Fibroblast of skin of back (primary cell): ENCODE results near the gene GFRA1.
"Not testable (repeated sequence)": the region's sequence is repeated elsewhere in the genome, so short reads cannot be mapped to it uniquely, and the experiment has no call there.

ENCODE experiments used
- DNase-seq: peaks from one replicate; pipeline ENCODE4 v3.0.0-alpha.2; 2013

Gene GFRA1

DNA sequence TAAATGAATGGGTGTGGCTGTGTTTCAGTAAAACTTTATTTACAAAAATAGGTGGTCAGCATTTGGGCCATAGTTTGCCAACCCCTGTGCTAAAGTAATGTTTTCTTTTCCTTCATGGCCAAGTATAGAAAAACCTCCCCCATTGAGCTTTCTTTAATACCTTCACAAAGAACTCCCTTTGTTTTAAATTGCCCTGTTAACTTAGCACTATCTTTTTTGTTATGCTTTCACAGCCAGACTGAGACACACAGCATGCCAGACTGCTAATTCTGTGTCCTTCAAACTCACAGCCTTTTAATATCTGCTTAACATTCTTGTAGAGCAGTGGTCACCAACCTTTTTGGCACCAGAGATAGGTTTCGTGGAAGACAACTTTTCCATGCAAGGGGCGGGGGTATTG, 78.0 kb downstream of the GFRA1 start:
- DNase-seq = no peak

DNA sequence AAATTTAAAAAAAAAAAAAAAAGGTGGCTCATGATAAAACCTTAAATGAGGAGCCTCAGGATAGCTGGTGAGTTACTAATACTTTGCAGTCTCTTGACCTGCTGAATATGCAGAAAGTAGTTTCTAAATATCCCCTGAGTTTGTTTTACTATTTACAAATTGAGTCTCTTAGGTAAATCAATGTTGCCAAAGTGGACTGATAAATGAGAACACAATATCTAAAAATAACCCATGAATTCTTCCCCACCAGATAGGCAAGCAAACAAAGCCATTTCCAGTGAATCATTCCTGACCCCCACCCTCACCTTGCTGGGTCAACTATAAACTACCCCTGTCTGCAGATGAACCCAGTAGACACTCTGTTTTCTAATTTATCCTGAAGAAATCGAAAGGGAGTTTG, 78.9 kb downstream of the GFRA1 start:
- no peak for DNase-seq

DNA sequence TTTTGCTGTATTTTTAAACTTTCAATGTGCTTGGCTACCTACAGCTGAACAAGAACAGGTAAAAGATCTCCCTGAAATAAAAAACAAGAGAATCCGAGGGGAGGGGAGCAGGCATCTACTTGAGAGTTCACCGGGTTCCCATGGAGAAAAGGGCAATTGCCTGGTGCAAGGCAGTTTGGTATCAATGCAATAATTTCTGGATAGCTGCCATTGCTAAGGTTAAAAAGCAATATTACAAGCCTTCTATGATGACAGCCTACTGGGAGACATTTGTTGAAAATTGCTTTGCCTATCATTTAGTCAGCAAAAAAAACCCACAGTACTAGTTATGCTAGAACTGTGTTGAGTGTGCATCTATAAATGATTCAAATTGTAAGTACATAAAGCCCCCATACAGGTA, 82.1 kb downstream of the GFRA1 start:
- no peak for DNase-seq

DNA sequence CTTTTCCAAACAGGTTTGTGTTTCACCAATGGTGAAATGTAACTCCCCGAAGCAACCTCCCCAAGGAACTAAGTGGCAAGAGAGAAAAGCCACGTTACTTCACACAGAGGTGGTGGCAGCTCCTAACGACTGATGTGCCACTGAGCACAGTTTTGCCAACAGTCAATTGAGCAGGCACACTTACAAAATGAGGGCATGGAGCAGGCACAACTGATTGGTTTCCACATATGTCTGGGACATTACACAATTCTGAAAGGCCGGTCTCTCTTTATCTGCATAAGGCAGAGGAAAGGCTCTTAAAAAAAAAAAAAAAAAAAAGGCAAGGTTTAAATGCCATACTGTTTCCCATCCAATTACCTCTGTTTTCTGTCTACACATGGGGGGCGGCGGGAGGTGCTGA, 86.7 kb downstream of the GFRA1 start:
- no peak for DNase-seq

DNA sequence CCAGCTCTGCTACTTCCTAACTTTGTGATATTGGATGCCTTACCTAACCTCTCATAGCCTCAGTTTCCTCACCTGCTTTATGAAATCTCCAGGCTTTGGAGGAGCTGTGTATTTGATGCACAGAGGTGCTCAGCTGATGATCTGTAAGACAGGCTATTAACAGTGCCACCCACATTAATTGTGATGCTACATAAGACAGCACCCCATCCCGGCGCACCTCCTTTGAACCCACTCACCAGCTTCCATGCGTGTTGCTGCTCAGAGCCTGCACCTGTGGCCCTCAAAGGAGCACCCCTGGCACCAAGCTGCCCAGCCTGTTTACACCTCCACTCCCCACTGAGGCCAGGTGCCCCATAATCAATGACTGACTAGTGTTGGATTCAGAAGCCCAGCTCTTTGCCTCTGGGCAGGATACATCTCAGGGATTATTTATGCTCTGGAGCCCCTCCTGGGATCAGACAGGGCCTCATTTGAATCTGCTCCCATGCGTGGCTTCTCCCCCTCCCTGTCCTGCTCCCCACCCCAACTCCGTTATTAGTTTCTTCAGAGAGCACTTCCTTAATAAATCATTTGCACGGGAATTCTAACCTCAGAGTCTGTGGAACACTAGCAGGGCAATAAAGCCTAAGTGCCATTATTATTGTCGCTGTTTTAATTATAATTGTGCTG, 87.7 kb downstream of the GFRA1 start:
- no peak for DNase-seq

DNA sequence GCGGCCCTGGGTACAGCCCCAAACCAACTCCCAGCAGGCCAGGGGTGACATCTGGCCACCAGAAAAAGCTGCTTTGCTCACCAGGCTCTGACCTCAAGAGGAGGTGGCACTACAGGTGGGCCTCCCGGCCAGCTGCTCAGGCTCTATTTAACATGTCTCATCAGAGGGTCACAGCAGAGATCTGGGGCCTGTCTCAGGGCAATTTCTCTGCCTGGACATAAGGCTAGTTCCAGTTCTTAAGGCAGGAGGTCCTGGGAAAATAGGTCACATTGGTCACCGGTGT, 88.6 kb downstream of the GFRA1 start:
- DNase-seq = no peak

DNA sequence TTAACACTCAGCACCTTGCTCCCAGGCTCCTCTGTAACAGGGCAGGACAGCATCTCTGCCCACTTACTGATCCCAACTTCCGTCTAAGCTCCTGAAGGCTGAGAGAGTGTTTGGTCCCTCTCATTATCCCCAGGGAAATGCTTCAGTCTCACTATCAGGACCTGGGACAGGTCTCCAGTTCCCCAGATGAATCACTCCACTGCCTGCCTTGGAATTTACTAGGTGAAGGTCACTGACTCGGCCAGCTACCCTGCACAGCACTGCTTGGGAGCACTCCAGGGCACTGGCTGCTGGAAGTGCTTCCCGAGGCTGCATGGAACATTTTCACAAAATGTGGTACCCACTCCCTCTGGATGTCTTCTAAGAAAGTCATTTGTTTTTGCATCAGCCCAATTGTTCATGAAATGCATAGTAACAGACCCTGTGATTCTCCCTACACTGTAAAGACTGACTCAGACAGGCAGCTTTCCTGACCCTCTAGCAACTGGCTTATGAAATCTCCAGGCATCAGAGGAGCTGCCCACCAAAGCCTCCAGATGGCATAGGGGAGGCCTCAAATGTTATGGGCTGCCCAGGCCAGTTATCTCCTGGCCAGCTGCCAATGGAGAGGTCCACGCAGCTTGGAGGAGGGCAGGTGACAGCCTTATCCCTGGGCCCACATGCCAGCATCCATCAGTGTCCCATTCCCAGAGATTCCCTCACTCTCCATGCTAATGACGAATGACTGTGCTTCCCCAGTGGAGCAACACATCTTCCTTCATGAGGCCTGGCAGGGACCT, 89.1 kb downstream of the GFRA1 start:
- peak; percentile 54 for DNase-seq

DNA sequence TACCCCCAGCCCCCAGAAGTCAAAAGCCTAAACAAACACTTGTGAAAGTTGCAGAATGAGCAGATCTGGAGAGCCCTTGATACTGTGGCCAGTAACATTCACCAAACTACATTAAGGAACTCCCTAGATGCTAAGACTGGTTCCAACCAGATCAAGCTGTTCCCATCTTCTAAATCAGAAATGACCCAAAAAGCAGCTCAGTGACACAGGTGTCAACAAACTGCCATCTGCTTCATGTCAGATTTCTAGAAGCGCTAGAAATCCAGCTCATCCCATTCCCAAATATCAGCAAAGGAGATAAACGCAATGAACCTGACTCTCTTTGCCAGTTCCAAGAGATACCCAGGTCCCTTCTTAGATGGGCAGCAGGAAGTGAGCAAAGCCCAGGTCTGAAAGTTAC, 90.6 kb downstream of the GFRA1 start:
- no peak for DNase-seq

DNA sequence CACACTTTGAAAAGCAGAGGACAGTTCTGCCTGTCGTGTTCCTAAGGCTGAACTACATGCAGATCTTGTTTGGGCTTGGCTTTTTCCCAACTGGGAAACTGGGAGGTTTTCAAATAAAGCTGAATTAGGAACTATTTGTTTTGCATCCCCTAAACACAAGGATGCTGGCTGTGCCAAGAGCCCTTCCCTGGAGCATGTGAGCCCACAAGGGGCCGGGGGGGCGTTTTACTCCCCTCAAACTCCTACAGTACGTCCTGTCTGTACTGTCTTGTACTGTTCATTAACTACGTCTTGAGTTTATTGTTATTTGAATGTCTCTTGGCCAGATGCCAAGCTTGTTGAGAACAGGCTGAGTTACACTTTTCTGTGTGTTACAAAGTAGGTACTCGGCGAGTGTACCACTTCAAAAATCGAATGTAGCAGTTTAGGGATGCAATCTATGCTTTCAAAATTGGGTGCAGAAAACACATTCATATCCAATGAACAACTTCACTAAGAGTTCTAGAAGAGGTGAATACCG, 94.9 kb downstream of the GFRA1 start:
- no peak for DNase-seq

DNA sequence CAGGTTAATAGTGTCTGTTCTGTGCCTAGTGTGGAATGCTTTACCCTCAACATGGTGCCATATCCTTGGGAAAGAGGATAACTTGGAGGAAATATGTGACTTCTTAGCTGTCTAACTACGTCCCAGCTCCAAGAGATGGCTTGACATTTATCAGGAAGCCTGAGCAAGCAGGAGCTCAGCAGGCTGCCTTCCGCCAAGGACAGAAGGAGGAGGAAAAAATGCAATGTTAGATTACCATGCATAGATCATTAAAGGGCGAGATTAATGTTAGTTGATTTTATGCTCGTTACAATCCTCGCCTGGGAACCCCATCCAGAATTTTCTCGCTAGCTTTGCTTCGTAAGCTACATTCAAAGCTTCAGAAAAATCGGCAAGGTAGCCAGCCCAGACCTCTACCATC, 97.8 kb downstream of the GFRA1 start:
- DNase-seq = no peak

DNA sequence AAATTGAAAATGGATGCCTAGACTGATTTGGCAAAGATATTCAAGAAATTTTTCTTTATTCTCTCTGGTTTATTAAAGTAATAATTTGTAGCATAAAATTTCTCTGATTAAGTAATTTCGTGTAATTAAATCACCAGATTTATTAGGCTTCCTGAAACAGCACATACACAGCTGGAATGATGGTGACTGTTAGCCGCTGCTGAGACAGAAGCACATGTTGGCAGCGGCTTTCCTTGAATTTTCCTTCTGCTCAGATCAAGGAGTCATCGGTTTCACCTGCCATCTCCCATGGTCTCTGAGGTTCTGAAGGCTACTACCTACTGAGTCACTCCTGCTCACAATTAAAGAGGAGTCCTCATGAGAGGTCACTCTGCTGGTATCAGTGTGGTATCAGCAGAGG, 101.5 kb downstream of the GFRA1 start:
- no peak for DNase-seq

DNA sequence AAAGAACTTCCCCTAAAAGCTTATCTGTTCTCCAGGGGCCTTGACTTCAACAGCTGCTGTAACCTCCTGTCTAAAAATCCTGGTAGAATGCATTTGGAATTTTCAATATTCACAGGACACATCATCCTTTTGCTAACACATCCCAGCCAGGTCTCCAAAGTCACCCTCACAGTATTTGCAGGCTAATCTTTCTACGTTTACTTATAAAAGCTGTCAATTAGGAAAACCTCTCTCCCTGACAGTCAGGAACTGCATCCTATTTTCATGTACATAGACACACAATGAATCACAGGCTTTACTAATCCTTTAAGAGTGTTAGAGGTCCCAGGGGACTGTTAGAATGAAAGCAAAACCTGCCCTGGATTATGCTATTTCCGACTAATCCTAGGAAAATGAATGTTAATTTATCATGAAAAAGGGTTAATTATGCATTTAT, 102.2 kb downstream of the GFRA1 start:
- peak; percentile 91 for DNase-seq

DNA sequence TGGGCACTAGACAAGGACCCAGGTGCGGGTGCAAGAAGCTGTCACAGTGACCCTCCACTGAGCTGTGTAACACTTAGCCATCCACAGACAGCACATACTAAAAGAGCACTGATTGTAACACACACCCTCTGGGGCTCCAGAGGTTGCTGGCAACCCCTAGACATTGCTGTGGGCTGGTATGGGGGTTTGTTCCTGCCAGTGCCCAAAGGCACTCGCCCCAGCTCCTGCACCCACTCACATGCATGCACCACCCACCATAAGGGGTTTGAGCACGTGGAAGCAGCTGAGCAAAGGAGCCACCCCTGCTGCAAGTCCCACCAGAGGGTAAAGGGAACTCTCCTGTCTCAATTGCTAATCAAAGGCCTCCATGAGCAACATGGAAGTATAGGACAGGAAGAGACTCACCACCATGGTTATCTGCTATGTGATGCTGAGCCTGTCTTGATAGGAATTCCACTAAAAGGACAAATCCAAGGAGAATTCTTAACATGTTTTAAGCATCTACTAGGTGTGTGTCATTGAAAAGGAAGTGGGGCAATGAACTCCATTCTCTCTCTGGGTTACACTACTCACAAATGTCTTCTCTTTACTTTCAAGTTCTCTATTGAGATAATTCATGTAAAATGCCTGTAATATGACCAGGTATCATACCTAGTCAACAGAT, 103.1 kb downstream of the GFRA1 start:
- DNase-seq = peak; percentile 55

DNA sequence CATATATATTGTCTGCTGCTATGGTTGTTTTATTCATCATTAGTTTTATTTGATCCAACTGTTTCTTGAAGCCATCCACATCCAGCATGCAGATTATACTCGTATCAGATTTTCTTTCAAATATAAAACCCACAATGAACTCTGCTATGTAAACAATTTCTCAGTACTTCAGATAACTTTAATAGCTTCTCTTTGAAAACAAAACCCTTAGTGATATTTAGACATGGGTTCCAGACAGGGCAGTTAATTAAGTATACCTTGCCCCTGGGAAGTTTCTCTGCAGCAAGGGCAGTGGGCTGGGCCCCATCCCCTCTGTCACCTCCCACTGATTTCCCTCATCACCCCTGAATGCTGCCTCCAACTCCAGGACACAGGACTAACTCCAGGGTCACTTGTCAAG, 104.3 kb downstream of the GFRA1 start:
- no peak for DNase-seq

DNA sequence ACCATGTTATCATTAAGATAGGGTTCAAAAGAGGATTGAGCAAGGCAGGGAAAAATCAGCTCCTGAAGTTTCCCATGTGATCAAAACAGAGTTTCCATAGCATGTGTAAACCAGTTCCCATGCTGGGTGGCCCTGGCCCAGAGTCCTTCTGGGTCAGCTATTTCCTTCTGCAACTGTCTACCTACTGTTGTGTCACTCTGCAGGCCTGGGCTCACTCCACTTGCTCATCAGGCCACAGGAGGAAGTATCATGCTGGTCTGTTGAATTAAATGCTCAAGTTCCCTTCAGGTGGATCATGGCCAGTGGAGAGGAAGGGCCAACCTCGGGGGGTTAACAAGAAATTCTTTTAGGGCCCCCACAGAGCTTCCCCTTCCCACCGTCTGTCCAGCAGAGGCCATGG, 104.7 kb downstream of the GFRA1 start:
- DNase-seq = no peak

DNA sequence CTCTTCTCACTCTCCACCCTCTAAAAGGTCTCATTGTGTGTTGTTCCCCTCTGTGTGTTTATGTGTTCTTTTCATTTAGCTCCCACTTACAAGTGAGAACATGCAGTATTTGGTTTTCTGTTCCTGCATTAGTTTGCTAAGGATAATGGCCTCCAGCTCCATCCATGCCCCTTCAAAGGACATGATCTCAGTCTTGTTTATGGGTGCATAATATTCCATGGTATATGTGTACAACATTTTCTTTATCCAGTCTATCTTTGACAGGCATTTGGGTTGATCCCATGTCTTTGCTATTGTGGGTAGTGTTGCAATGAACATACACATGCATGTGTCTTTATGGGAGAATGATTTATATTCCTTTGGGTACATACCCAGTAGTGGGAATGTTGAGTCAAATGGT, 107.1 kb downstream of the GFRA1 start:
- DNase-seq = not testable (repeated sequence)

DNA sequence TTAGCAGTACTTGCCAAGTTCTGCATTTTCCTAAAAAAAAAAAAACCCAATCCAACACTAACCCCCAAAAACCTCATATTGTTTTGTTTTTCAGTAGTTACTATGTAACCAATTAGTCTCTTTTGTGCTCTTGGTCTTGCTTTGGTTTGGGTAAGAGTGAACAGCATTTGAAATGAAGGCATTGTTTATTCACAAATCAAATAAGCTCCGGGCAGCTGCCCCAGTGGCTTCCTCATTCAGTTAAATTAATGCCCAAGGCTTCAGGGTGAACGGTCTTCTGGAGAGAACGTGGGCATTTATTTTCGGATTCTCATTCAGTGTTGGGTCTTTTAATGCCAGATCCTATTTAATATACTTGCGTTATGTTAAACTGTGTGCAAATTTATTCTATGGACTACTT, 108.7 kb downstream of the GFRA1 start:
- DNase-seq = no peak

DNA sequence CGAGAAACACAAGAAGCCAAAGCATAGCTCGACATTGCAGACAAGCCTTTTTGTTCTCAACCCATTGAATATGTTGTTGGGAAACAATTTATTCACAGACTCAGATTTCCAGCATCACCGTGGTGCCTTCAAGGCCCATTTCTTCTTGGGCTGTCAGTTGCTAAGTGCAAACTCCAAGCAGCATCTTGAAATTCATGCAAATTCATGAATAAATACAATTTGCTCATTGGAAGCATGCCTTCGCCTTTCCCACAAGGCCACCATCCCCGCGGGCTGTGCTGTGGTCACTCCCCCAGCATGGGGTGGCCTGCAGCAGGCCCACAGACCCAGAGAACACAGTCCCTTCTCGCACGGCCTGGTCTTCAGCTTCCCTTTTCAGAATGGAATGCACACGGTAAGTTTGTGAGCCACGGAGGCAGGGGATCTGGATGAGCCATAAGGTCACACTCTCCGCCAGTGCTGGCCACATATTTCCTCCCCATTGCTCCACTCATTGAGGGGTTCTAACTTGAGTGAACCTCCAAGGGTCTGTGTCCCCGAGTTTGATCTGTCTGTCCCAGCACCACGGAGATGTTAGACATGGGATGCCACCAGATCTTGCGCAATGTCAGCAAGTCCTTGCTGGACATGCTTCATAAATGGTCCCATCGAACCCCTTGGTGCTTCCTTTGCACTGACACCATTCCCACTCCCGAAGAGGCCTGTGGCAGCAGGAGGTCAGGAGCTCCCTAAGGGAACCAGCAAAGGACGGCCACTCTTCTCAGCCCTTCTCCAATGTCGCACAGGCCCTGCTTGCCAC, 109.5 kb downstream of the GFRA1 start:
- no peak for DNase-seq

DNA sequence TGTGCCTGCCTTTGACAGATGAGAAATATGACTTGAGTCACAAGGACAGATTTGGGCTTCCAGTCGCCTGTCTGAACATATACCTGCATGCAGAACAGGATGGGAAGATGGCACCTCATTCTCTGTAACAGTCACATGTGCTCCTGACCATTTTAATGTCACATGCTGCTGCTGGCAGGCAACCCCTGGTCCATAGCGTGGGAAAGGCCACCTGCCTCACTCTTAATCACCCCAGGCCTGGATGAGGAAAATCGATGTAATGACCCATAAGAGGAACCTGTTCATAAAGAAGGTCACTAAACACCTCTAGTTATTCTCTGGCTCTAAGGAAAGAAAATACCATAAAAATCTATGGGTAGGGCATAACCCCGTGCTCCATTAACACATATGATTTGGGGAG, 110.2 kb downstream of the GFRA1 start:
- no peak for DNase-seq

DNA sequence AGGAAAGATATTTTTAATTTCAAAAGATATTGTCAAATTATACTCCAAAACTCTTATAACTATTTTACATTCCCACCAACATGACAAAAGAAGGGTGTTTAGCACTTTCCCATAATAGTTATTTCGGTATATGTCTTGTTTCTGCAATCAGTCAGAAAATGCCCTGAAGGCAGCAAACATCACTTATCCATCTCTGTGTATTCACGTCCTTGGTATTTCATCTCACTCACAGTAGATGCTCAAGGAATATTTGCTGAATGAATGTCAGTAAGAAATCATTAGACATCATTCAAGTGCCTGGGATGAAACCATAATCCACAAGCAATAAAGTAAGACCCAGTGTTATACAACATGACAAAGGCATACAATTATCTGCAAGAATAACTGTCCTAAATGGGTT, 112.7 kb downstream of the GFRA1 start:
- DNase-seq = no peak

DNA sequence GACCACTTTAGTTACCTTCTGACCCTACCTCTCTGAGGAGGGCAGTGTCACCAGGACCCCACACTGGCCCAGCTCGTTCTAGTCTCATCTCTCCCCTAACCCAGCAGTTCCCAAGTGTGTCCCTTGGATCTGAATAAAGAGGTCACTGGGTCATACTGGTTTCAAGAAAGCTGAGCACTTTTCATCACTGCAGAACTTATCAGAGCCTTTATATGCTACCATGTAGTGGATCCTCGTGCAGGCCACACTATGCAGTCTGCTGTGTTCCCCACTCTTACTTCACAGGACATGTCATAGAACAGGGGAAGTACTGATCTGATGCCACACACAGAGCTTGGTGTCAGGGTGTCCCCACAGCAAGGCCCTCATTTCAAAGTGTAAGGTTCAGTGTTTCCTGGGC, 113.8 kb downstream of the GFRA1 start:
- no peak for DNase-seq

DNA sequence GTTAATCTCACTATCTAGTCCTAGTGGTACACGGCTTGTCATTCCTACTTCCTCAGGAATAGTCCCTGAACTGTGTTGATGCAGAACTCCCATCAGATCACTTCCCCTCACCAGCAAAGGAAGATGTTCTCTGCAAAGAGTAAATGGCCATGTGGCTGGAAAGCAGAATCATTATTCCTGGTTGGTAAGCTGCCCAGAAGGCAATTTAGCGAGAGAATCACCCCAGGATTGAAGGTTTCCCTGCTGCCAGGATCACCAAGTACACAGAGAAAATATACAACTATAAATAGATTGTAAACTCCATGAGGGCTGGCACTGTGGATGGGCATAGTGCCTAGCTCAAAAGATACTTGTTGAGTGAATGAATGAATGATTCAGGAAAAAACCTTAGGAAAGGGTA, 115.0 kb downstream of the GFRA1 start:
- DNase-seq = no peak

DNA sequence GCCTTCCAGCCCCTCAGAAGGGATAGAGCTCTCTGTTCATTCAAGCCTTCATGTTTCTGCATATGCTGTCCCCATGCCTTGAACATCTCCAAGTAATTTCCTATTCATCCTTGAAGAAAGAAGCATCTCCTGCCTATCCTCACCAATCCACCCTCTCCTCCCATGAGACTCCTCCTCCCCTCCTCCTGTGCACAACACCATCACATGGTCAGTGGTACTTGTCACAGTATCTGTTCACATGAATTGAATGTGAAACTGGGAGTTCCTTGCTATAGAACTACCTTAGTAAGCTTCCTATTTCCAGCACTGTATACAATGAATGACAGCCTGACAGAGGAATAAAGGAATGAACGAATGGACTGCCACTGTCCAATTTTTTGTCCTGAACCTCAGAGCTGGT, 115.5 kb downstream of the GFRA1 start:
- DNase-seq = no peak
